HG03103 (cell line): ENCODE results near the gene UBAP2.

ENCODE experiments used
- ATAC-seq: cut with Tn5 transposase; IDR thresholded peaks from one replicate; pipeline ENCODE4 v1.9.1; 2021; ENCODE audit warnings: low read depth; ENCODE audit not compliant: unreplicated experiment

Gene UBAP2

DNA sequence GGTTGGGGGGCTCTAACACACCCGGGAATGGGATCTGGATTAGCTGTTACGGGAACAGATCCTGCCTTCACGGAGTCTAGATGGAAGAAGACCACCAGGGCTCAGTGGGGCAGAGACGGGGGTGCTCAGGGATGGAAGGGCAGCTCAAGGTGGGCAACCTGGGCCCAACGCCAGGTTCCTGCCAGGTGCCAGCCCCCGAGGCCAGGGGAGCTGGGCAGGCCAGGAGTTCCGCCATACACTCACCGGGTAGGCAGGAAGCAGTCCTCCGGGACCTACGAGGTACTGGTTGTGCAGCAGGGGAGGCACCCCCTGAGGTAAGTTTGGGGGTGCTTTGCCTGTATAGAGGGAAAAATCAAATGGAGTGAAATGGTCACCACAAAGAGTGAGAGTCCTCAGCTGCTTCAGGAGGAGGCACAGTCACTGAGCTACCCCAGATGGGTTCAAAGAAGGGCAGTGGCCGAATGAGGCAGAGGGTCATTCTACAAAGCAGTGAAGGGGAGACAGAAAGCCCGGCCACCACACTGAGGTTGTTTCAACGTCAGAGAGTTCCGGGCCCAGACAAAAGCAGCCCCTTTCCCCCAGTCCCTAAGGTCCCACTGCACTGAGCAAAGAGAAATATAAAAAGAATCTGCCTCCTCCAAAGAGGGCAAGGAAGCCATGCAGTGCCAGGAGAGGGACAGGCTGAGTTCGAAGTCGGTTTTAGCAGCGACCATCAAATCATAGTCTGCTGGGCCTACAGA lies 121.8 kb downstream of the UBAP2 start:
- ATAC-seq, result no peak

DNA sequence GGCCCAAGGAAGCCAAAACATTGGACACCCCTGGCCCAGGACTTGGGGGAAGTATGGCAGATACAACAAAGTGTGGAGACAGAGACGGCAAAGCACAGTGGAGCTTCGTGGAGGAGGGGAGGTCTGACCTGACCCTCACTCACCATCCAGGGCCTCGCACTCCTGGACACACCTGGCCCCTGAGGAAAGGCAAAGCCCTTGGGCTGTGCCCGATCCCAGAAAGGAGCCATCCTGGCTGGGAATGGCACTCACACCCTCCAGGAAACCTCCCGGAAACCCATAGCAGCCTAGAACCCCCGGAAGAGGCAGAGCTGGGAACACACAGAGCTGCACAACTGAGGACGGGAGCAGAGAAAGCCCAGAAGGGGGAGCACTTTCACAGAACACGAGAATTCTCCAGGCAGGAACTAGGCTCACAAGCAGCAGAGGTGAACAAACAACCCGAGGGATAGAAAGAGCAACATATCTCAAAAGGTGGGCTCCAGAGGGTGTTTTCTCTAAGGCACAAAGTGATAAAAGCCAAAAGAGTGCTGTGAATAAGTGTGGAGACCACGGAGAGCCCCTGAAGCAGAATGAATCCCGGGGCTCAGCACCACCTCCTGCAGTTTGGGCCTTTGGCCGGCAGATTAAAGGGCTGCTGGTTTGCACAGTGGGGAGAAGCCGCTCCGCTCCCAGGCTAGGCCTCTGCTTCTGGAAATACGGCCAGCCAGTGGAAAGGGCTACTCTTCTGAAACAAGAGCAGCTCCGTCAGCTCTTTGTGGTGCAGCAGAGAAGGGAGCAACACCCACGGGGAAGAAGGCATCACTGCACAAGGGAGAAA lies 123.5 kb downstream of the UBAP2 start:
- no peak for ATAC-seq

DNA sequence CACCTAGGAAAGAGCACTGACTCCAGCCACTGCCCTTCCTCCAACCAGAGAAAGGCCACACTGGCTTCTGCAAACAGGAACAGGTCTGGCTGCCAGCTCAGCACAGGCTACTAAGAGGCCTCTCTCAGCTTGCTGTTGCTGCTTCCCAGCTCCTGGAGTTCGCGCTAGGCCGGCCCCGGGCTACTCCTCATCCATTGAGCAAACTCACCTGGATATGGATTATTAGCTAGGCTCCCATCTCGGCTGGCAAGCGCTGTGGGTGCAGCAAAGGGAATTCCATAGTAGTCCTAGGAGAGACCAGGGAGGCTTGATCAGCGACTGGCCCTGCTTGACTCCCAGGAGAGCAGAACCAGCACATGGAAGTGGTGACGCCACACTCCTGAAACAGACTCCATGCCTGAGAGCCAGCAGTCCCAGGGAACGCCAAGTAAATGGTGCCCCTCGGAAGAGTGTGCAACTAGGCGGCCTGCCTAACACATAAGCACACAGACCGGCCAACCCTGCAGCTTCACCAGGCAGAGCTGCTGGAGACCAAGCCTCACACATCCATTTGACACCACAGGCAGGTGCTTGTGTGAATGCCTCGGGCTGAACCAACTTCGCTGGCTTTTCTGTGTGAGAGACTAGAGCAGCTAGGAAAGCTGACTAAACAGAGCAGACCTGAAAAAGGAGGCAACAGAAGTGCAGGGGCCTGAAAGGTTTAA lies 124.5 kb downstream of the UBAP2 start:
- no peak for ATAC-seq

DNA sequence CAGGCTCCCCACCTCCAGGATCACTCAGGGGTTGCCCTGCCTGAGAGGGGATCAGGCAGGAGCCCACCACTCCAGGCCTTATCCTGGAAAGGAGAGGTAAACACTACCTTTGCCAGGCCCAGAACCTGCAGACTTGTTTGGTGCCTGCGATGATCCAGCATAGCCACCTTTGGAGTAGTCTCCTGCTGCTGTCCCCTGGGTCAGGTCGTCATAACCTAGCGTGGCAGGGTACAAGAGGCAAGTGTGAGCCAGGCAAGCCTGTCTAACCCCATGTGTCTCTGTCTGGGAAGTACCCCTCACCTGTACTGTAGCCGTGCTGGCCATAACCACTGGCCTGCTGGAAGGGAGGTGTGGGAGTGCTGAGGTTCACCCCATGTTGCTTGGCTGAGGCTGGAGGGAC lies 125.6 kb downstream of the UBAP2 start:
- no peak for ATAC-seq

DNA sequence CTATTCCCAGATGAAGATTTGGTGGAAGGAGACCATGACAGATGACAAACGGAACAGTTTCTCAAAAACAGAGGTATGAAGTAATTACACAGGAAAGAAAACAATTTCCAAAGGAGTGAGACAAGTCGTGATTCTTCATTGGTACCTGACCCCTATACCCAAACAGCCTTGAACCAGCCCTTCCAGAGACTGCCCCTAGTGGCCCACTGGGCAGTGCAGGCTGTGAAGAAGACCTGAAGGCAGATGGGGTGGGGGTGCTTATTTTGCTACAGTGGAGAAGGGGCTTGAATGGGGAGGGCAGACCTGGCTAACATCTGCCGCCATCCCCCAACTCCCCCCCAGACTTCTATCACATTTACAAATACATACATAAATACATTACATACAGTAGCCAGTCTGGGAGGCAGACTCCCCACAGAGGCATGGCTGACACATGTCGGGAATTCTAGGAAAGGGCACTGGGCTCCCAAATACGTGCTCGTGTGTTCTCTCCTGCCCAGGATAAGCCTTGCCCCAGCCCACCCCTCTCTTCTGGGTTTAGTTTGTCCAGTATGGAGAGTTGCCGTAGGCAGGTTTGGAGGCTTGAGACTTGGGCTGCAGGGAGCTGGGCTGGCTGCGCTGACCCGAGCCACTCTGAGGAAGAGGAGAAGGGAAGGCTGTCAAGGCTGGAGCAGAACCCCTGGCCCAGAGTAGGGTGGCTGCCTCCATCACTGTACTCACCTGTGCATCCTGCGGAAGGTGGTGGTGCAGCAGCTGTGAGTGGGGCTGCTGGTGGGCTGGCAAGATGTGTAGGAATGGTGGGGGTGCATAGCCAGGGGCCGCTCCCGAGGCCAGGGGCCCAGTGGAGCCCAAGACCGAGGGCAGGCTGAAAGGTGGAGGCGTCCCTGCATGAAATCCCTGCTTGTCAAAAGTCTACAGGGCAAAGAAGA lies 126.5 kb downstream of the UBAP2 start:
- ATAC-seq, result no peak

DNA sequence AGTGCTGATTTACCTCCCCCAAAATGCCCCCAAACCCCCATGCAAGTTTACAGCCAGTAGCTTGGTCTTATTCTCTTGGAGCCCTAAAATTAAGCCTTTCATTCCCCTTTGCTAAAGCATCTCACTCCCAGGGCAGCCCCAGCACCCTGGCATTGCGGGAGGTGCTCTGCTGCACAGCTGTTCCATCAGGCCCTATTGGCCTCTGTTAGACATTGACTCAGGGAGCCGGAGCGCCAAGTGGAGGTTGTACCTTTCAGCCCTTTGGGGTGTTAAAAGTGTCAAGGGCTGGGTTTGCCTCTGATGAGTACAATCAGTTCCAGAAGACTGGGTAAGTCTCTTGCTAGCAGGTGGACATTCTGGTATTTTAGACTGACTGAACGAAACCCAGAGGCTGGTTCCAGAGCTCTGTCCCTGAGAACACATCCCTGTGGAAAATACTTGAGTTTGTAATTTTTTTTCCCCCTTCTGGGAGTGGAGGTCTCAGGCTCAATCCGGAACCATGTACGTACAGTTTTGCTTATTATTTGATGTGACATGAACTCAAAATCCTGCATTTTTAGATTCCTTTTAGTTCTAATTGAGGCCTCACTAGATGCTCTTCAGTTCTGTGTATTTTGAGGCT lies 129.3 kb downstream of the UBAP2 start:
- ATAC-seq, result no peak

DNA sequence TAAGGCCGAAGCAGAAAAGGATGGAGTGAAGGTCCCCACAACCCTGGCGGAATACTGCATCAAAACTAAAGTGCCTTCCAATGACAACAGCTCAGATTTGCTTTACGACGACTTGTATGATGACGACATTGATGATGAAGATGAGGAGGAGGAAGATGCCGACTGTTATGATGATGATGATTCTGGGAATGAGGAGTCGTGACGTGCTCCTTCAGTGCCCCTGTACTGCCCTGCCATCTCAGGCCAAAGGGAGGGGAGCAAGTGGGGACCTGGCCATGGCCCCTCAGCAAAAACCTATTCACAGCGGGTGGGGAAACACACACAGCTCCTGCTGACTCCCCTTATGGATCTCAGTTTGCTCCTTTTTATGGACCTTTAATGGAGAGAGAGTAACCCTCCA lies 131.7 kb downstream of the UBAP2 start:
- no peak for ATAC-seq

DNA sequence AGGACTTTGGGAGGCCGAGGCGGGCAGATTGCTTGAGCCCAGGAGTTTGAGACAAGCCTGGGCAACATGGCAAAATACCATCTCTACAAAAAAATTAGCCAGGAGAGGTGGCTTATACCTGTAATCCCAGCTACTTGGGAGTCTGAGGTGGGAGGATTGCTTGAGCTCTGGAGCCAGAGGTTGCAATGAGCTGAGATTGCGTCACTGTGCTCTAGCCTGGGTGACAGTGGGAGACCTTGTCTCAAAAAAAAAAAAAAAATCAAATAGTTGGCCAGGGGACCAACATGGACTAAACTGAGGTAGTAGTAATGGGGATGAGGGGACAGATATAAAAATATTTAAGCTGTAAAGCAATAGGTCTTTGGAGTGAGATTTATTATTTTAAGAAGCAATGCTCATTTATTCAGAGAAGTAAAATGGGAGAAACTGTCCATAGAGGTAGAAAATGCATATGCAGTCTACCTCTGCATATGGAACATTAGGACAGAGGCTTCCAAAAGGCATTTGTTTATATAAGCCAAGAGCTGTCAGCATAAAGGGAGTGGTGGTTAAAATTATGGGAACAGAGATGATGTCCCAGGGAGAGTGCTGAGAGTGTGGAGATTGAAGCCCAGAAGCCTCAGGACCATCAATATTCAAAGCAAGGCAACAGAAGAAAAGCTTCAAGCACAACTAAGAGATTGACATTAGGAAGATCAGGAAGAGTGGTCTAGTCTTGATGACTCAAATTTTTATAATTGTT lies 133.6 kb downstream of the UBAP2 start:
- ATAC-seq, result no peak

DNA sequence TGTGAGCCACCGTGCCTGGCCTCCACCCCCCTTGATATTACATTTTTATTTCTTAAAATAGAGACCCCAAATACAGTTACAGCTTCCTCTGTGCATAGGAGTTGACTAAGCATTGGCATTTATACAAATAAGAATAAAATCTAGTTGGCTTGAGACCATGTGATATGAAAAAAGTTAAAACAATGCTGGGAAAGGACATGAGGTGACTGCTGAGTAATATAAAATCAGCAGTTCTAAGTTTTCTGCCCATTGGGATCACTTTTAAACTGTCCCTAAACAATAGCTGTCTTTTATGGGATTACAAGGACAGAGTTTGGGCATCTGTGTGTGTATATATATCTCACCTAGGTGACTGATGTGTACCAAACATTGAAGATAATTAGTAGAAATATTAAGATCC lies 135.1 kb downstream of the UBAP2 start:
- no peak for ATAC-seq

DNA sequence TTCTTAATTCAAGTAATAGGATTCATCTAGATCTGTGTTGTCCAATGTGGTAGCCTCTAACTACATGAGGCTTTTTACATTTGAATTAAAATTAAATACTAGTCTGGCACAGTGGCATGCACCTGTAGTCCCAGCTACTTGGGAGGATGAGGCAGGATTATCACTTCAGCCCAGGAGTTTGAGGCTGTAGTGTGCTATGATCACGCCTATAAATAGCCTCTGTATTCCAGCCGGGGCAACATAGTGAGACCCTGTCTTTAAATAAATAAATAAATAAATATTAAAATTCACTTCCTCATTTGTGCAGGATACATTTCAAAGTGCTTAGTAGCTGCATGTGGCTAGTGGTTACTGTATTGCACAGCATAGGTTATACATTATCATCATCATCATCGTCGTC lies 139.9 kb downstream of the UBAP2 start:
- ATAC-seq, result no peak

DNA sequence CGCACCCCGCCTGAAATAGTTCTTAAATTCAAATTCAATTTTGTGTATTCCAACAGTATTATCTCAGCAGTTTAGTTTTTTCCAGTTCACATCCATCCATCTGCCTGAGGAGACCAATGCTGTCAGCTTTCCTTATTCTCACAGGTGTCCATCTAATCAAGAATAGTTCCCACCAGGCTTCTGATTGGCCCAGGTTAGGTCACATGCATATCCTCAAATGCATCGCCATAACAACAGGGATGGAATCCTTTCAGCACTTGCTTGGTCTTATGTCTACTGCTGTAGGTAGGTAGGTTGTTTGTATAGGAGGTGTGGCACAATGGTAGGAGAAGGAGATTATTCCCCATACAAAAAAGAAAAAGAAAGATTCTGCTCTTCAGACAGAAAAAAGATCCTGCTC lies 140.6 kb downstream of the UBAP2 start:
- no peak for ATAC-seq

DNA sequence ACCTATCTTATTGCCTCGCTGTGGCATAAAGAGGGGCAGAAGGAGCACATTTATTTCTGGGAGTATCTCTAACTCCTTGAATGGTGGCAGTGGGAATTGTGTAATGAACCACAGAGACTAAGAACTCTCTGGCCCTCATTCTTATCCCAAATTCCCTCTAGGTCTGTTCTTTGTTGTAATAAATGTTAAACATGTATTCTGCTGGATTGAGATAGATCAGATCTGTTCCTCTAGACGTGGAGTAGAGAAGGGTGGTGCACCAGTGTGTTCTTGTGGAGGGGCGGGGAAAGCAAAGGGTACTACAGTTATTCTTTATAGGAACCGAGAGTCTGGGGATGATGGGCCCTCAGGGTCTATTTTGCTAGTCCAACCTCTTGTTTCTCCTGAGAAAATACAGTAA lies 141.3 kb downstream of the UBAP2 start:
- ATAC-seq, result no peak

DNA sequence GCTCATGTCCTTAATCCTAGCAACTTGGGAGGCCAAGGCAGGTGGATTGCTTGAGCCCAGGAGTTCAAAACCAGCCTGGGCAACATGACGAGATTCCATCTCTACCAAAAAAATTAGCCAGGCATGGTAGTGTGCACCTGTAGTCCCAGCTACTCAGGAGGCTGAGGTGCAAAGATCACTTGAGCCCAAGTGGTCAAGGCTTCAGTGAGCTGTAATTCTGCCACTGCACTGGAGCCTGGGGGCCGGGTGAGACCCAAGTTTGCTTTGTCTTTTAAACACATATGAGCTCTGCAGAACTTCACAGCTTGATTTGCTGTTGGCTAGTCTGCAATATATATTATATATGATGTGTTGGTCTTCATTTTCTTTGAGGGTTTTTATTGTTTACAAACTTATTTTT lies 141.9 kb downstream of the UBAP2 start:
- ATAC-seq, result no peak

DNA sequence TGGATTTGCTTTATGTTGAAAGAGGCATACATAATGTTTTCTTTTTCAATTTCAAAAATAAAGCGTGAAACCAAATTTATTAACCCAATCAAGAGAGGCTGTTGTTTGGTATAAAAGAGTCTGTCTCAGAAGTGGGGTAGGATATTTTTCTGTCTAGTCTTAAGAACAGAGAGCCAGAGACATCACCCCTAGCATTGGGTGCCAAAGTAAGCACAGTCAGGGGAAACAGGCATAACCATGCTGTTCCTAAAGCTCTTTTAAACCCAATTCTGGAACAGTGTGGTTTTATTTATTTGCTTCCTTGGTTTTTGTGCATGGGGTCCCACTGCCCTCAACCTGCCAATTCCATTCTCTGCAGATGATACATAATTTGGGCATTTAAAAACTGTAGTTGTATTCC lies 143.6 kb downstream of the UBAP2 start:
- no peak for ATAC-seq

DNA sequence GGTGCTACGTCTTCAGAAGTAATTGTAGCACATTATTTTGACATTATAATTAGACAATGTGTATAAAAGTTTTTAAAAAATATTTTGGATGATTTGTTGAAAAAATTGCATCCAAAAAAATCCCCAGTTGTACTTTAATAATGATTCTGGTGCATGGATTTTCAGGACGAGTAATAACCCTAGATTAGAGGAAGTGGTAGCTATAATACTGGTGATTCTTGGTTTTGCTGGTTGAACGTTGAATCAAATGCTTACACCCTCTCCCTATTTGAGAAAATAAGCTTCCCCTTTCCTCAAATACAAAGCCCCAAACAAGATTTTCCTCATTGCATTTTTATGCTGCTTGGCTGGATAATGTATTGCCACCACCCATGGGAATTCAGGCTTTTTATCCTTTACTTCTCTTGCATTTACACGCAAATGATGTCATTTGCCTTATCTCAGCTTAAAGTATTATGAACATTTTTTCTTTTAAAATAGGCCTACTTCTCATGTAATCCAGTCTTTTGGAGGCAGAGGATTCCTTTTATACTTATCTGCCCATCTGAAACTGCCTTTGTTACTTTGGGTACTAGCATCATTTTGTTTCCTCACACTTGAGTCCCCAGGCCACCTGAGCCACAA lies 145.4 kb downstream of the UBAP2 start:
- ATAC-seq, result no peak

DNA sequence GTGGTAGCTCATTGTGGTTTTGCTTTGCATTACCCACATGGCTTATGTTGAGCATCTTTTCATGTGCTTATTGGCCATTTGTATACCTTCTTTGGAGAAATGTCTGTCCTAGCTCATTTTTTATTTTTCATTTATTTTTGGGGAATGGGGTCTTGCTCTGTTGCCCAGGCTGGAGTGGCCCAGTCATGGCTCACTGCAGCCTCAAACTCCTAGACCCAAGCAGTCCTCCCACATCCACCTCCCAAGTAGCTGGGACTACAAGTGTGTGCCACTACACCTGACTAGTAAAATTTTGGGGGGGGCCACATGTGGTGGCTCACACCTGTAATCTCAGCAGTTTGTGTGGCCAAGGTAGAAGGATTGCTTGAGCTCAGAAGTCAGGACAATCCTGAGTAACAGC lies 154.4 kb downstream of the UBAP2 start:
- no peak for ATAC-seq

DNA sequence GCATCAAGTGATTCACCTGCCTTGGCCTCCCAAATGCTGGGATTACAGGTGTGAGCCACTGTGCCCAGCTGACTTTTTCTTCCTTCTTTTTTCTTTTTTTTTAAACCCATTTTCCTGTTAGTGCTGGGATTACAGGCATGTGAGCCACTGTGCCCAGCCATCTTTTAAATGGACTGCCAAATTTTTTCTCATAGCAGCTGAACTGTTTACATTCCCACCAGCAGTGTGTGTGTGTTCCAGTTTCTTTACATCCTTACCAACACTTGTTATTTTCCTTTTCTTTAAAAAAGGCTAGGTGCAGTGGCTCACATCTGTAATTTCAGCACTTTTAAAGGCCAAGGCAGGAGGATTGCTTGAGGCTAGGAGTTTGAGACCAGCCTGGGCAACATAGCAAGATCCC lies 154.8 kb downstream of the UBAP2 start:
- no peak for ATAC-seq

DNA sequence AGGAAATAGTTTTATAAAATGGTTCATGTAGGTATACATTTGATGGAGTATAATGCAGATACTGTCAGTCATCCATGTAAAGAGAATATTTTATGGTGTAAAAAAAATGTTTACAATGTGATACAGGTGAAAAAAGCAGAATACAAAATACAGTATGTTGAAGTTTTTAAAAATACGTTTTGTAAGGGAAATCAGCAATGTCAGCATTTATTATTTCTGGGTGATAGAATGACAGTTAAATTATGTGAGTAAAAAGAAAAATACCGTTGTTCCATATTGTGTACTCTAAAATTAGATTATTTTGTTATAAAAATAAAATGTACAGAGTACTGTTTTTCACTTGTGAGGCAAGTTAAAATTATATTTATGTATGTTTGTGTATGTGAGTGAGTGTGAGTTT lies 162.7 kb downstream of the UBAP2 start:
- ATAC-seq, result no peak
